Fibroblast of gingiva (primary cell): Measurements from ENCODE around the gene SCYL2.
"Not testable (repeated sequence)": the region's sequence is repeated elsewhere in the genome, so short reads cannot be mapped to it uniquely, and the experiment has no call there.

Experiments
- DNase-seq: peaks from one replicate; pipeline ENCODE4 v3.0.0-alpha.2; 2011; ENCODE audit warnings: low read depth

SCYL2 gene

DNA sequence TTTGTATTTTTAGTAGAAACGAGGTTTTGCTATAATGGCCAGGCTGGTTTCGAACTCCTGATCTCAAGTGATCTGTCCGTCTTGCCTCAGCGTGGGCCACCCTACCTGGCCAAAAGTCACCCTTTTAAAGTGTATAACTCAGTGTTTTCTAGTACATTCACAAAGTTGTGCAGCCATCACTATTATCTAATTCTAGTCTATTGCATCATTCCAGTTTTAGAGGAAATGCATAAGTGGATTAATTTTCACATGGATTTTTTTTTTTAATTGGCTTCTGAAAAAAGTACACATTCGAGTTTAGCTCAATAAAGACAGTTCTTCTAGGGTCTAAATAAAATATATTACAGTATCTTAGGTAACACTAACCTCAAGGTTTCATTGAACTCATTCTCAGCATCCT is 3.8 kb upstream of the SCYL2 start:
- DNase-seq = no peak

DNA sequence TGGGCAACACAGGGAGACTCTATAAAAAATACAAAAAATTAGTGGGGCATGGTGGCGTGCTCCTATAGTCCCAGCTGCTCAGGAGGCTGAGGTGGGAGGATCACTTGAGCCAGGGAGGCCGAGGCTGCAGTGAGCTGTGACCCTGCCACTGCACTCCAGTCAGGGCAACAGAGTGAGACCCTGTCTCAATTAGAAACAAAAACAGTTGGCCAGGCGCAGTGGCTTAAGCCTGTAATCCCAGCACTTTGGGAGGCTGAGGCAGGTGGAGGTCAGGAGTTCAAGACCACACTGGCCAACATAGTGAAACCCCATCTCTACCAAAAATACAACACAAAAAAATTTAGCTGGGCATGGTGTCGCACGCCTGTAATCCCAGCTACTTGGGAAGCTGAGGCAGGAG is 1.9 kb upstream of the SCYL2 start:
- not testable (repeated sequence) for DNase-seq

DNA sequence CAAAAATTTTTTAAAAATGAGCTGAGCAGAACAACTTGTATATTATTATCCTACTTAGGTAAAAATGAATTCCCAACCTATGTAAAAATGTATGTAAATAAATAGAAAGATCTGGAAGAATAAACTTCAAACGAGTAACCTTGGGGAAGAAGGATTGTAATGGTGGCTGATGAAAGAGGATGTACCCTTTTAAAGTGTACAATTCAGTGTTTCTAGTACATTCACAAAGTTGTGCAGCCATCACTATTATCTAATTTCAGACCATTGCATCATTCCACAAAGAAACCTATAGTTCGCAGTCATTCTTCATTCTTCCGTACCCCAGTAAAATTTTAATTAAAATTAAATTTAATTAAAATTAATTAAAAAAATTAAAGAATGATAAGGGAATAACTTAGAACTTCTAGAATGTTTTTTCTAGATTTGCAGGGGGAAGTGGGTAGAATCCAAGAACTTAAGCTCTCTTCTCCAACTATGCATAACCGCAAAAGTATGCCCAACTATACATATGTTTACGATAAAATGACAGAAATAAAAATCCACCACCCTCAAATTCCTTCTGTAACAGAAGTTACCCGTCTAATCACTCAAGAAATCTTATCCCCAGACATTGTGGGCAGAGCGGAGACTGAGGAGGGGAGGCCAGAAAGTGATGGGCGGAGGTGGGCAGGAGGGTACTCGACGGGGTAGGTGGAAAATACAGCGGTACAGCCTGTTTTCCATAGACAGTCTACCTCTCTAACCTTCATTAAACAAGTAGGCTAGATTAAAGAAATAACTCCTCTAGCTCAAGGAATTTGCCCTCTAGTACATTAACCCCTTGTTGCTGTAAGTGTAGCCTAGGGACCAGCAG is 1.0 kb upstream of the SCYL2 start:
- DNase-seq = no peak

DNA sequence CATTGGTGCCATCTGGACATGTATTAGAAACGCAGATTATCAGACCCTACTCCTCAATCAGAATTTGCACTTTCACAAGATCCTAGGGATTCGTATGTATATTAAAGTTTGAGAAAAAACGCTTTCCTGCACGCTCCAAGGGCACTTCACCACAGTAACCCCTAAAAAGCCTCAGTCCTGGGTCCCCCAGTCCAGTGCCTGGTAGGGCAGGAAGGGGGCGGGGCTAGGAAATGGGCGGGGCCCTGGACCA is 467 bp upstream of the SCYL2 start:
- no peak for DNase-seq

DNA sequence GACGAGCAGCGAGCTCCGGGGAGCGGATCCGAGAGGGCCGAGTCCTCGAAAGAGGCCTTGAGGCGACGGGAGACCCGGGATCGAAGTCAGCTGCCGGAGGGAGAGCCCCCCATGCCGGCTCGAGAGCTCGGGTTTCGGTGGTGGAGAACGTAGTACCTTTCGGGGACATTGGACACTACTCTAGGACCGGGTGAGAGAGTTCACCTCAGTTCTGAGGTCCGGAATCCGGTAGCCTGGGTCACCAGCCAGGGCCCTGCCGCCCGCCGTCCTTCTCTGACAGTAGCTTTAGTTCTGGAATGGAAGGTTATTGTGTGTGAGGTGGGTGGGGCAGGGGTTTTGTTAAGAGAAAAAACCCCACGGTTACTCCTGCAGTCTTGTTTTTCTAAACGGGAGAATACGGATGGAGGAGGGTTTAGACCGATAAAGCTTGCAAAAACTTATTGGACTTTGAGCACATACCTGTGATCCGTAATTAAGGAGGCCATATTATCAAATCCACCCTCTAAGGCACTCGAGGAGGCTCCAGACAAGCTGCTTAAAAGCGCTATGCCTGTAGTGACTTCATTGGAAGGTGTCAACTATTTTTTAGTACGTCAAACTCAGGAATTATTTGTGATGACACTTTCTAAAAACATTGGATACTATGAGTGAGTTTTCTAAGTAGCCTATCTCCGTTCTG is 765 bp downstream of the SCYL2 start:
- DNase-seq = peak; percentile 21

DNA sequence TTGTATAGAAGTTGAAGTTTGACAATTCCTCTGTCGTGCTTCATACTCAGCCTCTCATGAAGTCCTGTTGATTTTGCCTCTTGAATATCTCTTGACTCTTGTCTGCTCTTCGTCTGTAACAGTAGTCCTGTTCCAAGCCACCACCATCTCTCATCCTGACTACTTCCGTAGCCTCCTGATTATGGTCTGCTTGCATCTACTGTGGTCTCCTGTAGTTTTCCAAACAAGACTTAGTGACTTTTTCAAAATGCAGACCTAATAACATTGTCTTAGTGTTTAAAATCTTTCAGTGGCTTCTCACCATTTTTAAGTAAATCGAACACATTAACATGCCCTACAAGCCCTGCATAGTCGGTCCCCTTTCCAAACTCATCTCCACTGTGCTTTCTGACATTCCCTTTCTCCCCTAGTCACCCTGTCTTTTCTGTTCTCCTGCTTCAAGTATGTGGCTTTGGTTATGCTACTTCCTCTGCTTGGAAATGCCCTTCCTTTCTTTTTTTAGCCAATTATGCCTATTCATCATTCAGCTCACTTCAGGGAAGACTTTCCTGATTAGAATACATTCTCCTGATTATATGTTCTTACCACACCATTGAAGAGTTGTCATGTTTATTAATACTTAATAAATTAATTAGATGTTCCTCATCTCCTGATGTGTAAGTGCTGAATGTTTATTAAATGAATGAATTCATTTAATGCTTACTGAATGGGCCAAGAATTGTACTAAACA is 2.0 kb downstream of the SCYL2 start:
- no peak for DNase-seq

DNA sequence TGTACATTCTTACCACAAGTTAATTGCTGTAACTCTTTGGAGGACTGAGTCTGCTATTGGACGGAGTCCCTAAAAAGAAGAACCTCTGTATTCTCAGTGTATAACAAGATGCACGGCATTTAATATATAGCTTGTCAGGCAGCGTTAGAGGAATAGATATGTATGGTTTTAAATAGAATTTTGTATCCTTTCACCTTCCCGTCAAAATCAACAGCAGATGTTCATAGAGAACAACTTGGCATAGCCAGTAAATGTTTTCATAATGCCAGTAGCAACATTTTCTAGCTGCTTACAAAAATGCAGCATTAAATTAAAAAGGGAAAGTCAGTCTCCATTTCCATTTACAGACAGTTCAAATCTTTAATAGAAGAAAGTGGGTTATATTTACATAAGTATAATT is 6.8 kb downstream of the SCYL2 start:
- peak; percentile 16 for DNase-seq

DNA sequence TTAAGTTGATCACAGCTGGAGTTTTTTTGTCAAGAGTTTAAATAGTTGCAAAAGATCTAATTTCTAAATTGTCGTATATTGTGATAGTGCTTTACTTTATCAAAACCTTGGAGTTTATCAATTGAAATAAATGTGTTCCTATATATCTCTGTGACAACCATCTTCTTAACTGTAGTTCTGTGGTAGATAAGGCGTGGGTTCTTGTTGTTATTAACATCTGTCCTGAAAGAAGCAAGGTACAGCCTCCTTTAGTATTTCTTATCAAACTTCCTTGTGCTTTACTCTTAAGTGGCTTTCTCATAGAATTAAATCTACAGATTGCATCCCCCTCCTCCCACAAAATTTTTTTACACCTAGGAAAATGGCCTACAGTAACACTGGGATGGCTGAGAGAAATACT is 7.3 kb downstream of the SCYL2 start:
- DNase-seq = no peak

DNA sequence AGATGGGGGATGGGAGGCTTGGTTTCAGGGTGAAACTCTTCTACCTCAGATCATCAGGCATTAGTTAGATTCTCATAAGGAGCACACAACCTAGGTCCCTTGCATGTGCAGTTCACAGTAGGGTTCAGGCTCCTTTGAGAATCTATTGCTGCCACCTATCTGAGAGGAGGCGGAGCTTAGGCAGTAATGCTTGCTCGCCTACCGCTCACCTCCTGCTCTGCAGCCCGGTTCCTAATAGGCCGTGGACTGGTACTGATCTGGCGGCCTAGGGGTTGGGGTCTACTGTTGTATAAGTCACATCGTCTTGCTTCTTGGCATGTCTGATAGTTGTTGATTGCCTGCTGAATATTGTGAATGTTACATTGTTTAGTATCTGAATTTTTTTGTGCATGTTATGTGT is 12.2 kb downstream of the SCYL2 start:
- DNase-seq = no peak

DNA sequence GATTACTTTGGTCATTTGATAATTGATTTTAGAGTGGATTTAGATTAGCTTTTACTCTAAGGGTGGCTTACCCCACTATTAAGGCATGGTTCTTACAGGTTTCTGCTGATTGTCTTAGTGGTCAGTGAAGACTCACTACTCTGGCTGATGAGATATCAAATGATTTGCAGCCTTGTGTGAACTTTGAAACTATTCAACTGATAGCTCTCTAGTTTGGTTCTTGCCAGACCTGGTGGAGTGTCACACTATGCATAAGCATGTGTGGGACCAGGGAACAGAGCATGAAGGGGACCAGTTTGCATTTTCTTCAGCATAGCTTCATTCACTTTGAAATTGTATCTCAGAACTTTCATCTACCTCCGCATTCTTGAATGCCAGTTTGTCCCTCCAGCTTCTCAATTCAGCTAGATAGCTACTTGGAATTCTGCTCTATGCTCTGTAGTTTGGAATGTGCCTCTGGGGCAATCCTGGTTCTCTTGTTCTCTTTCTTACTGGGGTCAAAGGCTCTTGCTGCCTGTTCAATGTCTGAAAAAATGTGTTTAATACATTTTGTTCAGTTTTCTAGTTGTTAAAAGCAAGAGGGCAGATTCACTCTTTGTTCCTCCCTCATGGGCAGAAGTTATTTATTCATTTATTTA is 12.7 kb downstream of the SCYL2 start:
- DNase-seq = no peak

DNA sequence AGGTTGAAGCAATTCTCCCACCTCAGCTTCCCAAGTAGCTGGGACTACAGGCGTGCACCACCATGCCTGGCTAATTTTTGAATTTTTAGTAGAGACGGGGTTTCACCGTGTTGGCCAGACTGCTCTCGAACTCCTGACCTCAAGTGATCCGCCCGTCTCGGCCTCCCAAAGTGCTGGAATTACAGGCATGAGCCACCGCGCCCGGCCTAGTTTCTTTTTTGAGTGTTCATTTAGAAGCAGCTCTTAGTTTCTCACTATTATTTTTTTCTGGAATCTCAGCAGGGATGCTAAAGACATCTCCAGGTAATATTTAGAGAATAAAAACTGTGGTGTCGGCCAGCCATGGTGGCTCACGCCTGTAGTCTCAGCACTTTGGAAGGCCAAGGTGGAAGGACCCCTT is 17.6 kb downstream of the SCYL2 start:
- DNase-seq = not testable (repeated sequence)

DNA sequence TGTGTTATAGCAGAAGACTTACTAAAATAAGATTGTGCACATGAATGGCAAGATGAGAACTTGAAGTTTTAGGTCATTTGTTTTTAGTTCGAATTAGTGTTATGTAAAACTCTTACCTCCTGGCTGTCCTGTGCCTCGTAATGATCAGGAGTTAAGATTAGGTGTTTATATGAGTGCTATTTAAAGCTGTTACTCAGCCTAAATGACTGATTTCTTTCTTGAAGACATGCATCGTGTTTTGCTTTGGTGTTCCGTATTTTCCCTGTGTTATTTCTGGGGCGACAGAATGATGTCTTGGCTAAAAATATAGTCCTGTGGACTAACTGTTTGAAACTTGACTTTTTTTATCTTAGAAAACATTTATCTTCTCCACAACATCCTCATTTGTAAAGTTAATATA is 22.1 kb downstream of the SCYL2 start:
- no peak for DNase-seq

DNA sequence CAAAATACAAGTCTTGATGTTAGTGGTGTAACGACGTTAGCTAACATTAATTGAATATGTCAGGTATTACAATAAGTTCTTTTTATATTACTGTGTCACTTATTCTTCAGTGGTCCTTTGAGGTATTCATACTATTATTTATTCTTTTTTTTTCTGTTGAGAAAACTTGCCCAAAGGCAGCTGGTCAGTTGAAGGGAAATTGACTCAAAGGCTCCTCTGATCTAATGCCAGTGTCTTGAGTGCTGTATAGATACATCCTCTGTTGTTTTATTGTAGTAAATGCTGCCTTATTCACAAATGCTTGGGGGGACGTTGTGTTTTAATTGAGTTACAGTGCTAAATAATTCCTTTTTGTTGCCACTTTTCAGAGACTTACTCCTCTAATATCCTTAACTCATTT is 23.0 kb downstream of the SCYL2 start:
- no peak for DNase-seq

DNA sequence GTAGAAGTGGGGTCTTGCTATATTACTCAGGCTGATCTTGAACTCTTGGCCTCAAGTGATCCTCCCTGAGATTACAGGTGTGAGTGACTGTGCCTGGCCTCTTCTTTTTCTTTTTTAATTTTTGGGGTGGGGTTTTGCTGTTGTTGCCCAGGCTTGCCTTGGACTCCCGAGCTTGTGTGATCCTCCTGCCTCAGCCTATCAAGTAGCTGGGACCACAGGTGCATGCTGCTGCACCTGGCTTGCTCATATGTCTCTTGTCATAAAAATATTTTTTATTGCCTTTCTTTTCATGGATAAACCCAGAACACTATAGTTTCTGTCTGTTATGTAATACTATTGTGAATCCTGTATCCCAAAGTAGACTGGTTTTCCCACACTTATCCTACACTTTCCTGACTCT is 26.0 kb downstream of the SCYL2 start:
- DNase-seq = no peak

DNA sequence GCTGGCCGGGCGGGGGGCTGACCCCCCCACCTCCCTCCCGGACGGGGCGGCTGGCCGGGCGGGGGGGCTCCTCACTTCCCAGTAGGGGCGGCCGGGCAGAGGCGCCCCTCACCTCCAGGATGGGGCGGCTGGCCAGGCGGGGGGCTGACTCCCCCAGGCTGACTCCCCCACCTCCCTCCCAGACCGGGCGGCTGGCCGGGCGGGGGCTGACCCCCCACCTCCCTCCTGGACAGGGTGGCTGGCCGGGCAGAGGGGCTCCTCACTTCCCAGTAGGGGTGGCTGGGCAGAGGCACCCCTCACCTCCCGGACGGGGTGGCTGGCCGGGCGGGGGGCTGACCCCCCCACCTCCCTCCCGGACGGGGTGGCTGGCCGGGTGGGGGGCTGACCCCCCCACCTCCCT is 27.4 kb downstream of the SCYL2 start:
- not testable (repeated sequence) for DNase-seq

DNA sequence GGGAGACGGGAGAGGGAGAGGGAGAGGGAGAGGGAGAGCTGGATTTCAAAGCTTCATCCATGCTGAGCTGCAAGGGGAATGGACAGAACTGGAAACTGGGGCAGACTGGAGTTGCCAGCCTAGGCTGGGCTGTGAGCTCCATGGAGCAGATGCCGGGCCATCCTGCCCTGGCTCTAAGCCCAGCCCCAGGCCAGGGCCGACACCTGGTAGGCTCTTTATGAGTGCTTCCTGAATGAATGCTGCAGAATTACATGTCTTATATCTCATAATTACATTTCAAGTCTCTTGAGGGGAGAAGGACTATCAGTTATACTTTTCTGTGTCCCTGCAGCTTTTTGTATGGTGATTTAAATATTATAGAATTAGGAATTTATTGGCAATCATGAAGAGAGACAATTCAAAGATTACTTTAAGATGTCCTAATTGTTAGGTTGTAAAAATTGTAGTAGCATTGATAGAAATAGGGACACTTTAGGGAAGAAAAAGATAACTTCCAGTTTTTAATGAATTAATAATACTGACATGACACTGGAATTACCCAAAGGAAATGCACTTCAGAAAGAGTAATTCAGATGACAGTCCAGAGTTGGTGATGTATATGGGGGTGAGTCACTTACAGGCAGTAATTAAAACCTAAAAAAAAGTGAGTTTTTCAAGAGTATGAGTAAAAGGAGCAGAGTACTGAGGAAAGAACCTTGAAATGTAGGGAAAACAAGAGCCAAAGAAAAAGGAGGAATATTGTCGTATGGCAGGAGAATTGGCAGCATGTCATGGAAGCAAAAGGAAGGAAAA is 29.0 kb downstream of the SCYL2 start:
- no peak for DNase-seq

DNA sequence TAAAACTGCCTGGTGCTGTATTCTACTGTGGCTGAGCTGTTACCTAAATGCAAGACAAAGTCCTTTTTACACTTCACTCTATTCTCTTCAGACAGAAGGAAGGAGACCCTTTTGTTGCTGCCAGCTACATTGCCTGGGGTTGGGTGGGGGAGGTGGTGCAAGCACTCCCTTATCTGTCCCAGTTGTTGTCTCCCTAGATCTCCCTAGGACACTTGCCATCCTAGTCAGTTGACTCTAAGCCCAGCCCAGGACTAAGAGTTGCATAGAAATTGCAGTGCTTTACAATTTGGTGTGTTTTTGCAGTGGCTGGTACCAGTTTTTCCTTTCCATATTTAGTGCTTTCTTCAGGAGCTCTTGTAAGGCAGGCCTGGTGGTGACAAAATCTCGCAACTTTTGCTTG is 35.1 kb downstream of the SCYL2 start:
- DNase-seq = no peak

DNA sequence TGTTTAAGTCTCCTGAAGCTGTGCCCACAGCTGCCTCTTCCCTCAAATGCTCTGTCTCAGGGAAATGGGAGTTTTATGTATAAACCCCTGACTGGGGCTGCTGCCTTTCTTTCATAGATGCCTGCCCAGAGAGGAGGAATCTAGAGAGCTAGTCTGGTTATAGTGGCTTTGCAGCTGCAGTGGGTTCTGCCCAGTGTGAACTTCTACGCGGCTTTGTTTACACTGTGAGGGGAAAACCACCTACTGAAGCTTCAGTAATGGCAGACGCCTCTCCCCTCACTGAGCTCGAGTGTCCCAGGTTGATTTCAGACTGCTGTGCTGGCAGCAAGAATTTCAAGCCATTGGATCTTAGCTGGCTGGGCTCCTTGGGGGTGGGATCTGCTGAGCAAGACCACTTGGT is 36.9 kb downstream of the SCYL2 start:
- DNase-seq = no peak

DNA sequence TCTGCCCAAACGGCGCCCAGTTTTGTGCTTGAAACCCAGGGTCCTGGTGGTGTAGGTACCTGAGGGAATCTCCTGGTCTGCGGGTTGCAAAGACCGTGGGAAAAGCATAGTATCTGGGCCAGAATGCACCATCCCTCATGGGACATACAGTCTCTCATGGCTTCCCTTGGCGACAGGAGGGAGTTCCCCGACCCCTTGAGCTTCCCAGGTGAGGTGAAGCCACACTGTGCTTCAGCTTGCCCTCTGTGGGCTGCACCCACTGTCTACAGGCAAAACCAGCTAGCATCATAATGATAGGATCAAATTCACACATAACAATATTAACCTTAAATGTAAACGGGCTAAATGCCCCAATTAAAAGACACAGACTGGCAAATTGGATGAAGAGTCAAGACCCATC is 37.4 kb downstream of the SCYL2 start:
- not testable (repeated sequence) for DNase-seq

DNA sequence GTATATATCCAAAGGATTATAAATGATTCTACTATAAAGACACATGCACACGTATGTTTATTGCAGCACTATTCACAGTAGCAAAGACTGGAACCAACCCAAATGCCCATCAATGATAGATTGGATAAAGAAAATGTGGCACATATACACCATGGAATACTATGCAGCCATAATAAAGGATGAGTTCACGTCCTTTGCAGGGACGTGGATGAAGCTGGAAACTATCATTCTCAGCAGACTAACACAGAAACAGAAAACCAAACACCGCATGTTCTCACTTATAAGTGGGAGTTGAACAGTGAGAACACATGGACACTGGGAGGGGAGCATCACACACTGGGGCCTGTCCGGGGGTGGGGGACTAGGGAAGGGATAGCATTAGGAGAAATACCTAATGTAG is 41.2 kb downstream of the SCYL2 start:
- not testable (repeated sequence) for DNase-seq

DNA sequence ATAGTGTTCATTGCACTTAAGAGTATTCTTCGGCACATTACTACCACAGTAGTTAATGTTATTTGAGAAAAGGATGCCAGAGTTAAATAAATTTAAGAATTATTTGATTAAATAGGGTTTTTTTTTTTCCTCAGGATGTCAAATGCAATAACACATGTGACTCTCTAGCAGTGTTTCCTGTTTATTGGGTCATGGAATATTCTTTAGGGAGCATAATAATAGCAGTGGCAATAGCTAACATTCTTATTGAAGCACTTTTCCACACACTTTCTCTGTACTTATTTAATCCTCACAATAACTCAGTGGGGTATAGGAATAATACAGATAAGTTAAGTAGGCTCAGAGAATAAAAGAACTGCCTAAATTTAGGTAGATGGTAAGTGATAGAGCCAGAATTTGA is 44.3 kb downstream of the SCYL2 start:
- no peak for DNase-seq

DNA sequence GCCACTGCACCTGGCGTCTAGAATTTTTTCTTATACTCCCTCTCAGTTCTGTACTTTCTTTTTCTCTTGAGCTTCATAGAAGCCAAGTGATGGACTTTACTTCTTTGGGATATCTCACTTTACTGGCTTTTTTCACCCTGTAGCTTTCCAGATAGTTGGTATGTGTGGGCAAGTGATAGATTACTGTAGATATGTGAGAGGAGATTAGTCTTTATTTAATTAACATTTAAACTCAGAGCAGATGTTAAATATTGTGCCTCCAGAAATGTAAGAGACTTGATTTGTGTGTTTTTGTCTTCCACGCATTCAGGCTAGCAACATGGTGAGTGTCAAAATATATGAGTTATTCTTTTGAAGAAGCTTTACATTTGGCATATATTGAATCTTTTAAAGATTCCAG is 50.4 kb downstream of the SCYL2 start:
- no peak for DNase-seq
